ENCODE results near the gene CEP63. TPM values are rescaled to one million over a fixed set of nuclear protein-coding genes. Genes with fewer than 3 reads are reported as not detected.

The CEP63 gene
- total and polyA plus RNA-seq, 2 experiments from 2014 or later = 15.8 to 237 TPM

DNA sequence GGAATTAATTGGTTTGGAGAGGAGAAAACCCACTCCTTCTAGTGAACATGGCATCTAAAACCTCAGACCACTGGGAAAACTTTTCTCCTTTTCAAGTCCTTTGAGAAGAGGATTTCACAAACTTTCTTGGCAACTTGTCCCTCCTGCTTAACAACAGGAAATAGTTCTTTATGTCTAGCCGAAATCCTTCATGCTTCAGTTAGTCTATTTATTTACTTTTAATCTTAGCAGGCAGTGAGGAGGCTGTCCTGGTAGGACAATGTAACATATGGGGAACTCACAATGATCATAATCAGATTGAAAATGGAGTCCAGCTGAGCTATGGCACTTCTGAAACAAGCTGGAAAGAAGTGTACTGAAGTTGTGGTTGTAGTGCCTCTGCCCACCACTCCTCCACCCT lies 114.3 kb downstream of the CEP63 start:
- Histone ChIP-seq H4K20me1 (ENCODE audit: insufficient read depth, poor library complexity, severe bottlenecking) (no peaks in the 10 kb centered on the region), H3K9me3 (ENCODE audit: low read depth) (no peaks in the 10 kb centered on the region), H3K27ac (no peak overlapping the region), H2AFZ (no peak overlapping the region), H3K27me3 (peaks cover 8% of the 10 kb centered on the region), H3K4me3 (no peak overlapping the region), H3K4me1 (ENCODE audit: insufficient read depth) (peaks cover 9% of the 10 kb centered on the region), H3K36me3 (replicated peaks; ENCODE audit: insufficient read depth, low read depth) (no peaks in the 10 kb centered on the region), H3K4me2 (no peak overlapping the region), H3K9me2 (replicated peaks; ENCODE audit: insufficient read depth) (no peaks in the 10 kb centered on the region), H3K79me2 (no peaks in the 10 kb centered on the region)
- WGBS (ENCODE audit: low lambda C conversion rate, missing lambda C conversion rate) = 62% methylated on average over 1 of the region's 1 CpG
- DNase-seq (ENCODE audit: low spot score) = no peak
- no peak for TF ChIP-seq EZH2phosphoT487 (IDR thresholded peaks at IDR 0.05; ENCODE audit: low read depth, severe bottlenecking, unreplicated experiment)

DNA sequence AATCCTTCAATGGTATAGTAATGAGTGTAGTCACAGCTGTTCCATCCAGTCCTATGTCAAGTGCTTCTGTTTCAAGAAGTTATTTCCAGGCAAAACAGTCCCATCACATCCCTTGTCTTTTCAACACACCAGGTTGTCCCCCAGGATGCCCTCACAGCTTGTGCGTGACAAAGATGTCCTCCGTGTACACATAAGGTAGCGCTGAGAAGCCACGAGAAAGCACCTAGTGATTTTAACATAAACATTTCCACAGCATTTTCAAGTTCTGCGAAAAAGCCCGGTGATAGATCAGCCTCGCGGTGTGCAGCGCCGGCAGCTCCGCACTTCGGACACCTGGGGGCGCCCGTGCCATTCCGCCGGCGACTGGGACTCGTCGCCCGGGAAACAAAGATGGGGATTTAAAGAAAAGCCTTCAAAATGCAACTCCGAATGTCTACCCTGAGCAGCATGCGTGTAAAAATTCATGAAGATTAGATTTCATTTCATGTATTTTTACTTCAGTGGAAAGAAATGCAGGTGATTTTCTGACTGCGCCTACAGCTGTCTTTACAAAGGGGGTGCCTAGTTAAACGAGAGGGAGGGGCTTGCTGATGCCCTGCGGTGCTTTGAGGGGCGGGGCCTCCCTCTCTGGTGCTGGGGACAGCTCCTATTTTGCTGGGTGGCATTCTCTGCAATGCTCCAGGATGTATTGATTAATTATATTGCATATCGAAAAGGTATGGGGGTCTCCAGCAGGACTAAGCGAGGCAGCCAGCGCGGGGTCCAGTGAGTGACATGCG lies 115.0 kb downstream of the CEP63 start:
- peaks cover 8% of the 10 kb centered on the region for H3K27me3 ChIP-seq
- peaks cover 9% of the 10 kb centered on the region for H3K4me1 ChIP-seq (ENCODE audit: insufficient read depth)
- no peaks in the 10 kb centered on the region for H3K79me2 ChIP-seq
- H2AFZ ChIP-seq = no peak overlapping the region
- TF ChIP-seq, protein P1, sequence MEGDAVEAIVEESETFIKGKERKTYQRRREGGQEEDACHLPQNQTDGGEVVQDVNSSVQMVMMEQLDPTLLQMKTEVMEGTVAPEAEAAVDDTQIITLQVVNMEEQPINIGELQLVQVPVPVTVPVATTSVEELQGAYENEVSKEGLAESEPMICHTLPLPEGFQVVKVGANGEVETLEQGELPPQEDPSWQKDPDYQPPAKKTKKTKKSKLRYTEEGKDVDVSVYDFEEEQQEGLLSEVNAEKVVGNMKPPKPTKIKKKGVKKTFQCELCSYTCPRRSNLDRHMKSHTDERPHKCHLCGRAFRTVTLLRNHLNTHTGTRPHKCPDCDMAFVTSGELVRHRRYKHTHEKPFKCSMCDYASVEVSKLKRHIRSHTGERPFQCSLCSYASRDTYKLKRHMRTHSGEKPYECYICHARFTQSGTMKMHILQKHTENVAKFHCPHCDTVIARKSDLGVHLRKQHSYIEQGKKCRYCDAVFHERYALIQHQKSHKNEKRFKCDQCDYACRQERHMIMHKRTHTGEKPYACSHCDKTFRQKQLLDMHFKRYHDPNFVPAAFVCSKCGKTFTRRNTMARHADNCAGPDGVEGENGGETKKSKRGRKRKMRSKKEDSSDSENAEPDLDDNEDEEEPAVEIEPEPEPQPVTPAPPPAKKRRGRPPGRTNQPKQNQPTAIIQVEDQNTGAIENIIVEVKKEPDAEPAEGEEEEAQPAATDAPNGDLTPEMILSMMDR (IDR thresholded peaks at IDR 0.05; ENCODE audit: poor library complexity) = peak; percentile 97
- no peak for TF ChIP-seq EZH2phosphoT487 (IDR thresholded peaks at IDR 0.05; ENCODE audit: low read depth, severe bottlenecking, unreplicated experiment)
- no peak for TF ChIP-seq EZH2 (IDR thresholded peaks at IDR 0.05; ENCODE audit: borderline replicate concordance)
- H3K36me3 ChIP-seq (replicated peaks; ENCODE audit: insufficient read depth, low read depth) = no peaks in the 10 kb centered on the region
- no peaks in the 10 kb centered on the region for H3K9me2 ChIP-seq (replicated peaks; ENCODE audit: insufficient read depth)
- no peak overlapping the region for H3K4me3 ChIP-seq
- H3K4me2 ChIP-seq = peak overlapping the region; percentile 74
- 15% methylated on average over 31 of the region's 31 CpGs for WGBS (ENCODE audit: low lambda C conversion rate, missing lambda C conversion rate)
- H3K27ac ChIP-seq = no peak overlapping the region
- H3K9me3 ChIP-seq (ENCODE audit: low read depth) = no peaks in the 10 kb centered on the region
- no peaks in the 10 kb centered on the region for H4K20me1 ChIP-seq (ENCODE audit: insufficient read depth, poor library complexity, severe bottlenecking)
- peak; percentile 84 for DNase-seq (ENCODE audit: low spot score)

DNA sequence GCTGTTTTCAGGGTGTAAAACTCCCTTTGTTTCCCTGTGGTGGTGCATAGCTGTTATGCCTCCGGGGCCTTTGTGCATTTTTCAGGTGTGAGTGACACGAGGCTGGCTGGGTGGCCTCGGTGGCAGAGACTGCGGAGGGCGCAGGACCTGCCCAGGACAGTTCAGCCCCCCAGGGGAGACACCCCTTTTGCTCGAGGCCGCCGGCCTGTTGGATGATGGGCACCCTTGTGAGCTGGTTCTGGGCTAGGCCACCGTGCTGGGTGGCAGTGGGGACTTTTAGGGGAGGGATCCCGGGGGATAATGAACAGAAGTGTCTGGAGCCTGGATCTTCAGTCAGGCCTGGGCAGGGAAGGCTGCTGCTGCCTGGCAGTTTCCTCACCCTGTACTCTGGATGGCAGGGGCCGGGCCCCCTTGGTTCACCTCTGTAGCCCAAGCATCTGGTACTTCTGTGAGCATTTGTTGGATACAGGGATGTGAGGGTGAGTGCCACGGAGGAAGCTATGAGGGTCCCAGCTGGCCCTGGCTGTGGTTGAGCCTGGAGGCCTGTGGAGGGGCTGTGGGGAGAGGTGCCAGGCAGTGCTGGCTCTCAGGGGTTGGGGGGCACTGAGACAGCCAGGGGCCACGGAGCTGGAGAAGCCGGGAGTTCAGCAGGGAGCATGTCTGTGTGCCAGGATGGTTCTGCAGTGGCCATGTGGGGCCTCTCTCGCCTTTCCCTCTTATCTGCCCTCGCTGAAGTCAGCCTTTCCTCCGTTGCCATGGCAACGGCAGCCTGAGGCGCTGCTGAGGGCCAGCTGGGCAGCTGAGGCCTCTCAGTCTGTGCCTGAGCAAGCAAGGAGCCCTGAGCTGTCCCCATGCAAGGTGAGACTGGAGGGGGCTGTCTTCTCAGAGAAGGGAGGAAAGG lies 115.9 kb downstream of the CEP63 start:
- H3K36me3 ChIP-seq (replicated peaks; ENCODE audit: insufficient read depth, low read depth) = no peaks in the 10 kb centered on the region
- no peaks in the 10 kb centered on the region for H3K79me2 ChIP-seq
- peak; percentile 90 for DNase-seq (ENCODE audit: low spot score)
- peak overlapping the region; percentile 74 for H3K4me2 ChIP-seq
- H4K20me1 ChIP-seq (ENCODE audit: insufficient read depth, poor library complexity, severe bottlenecking) = no peaks in the 10 kb centered on the region
- WGBS (ENCODE audit: low lambda C conversion rate, missing lambda C conversion rate) = 48% methylated on average over 16 of the region's 19 CpGs
- no peak overlapping the region for H2AFZ ChIP-seq
- peaks cover 9% of the 10 kb centered on the region for H3K4me1 ChIP-seq (ENCODE audit: insufficient read depth)
- H3K27ac ChIP-seq = no peak overlapping the region
- H3K4me3 ChIP-seq = no peak overlapping the region
- no peaks in the 10 kb centered on the region for H3K9me2 ChIP-seq (replicated peaks; ENCODE audit: insufficient read depth)
- H3K9me3 ChIP-seq (ENCODE audit: low read depth) = no peaks in the 10 kb centered on the region
- TF ChIP-seq, protein P1 (IDR thresholded peaks at IDR 0.05; ENCODE audit: poor library complexity) = no peak
- TF ChIP-seq EZH2phosphoT487 (IDR thresholded peaks at IDR 0.05; ENCODE audit: low read depth, severe bottlenecking, unreplicated experiment) (no peak), EZH2 (IDR thresholded peaks at IDR 0.05; ENCODE audit: borderline replicate concordance) (no peak)
- H3K27me3 ChIP-seq = peaks cover 8% of the 10 kb centered on the region

DNA sequence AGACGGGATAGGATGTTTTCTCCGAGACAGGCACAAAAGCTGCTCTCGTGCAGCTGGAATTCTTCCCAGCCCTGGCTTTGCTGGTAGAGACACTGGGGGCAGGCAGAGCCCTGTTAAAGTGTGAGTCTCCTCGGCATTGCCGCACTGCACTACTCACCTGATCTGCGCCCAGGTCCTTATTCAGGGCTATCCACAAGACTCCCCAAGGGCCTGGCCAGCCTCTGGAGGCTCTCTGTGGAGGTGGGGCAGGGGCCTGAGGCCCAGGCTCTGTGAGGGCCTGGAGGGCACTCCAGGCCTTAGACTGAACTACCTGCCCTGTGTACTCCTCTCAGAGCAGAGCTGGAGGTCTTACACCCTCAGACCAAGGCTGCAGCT lies 116.6 kb downstream of the CEP63 start:
- Histone ChIP-seq H3K36me3 (replicated peaks; ENCODE audit: insufficient read depth, low read depth) (no peaks in the 10 kb centered on the region), H3K4me2 (peak overlapping the region; percentile 61), H2AFZ (no peak overlapping the region), H4K20me1 (ENCODE audit: insufficient read depth, poor library complexity, severe bottlenecking) (no peaks in the 10 kb centered on the region), H3K27me3 (peaks cover 8% of the 10 kb centered on the region), H3K27ac (no peak overlapping the region), H3K79me2 (no peaks in the 10 kb centered on the region), H3K9me3 (ENCODE audit: low read depth) (no peaks in the 10 kb centered on the region), H3K9me2 (replicated peaks; ENCODE audit: insufficient read depth) (no peaks in the 10 kb centered on the region), H3K4me3 (no peak overlapping the region), H3K4me1 (ENCODE audit: insufficient read depth) (peaks cover 9% of the 10 kb centered on the region)
- 45% methylated on average over 6 of the region's 6 CpGs for WGBS (ENCODE audit: low lambda C conversion rate, missing lambda C conversion rate)
- DNase-seq (ENCODE audit: low spot score) = no peak
- TF ChIP-seq EZH2 (IDR thresholded peaks at IDR 0.05; ENCODE audit: borderline replicate concordance) = no peak
- TF ChIP-seq, protein P1 (IDR thresholded peaks at IDR 0.05; ENCODE audit: poor library complexity) = no peak
- no peak for TF ChIP-seq EZH2phosphoT487 (IDR thresholded peaks at IDR 0.05; ENCODE audit: low read depth, severe bottlenecking, unreplicated experiment)

Data from hepatocyte (in vitro differentiated cells).